Loucy (cell line): ENCODE results near the gene TM4SF18.

Experiments used
- CTCF ChIP-seq: fragments of 200-600 bp; sonication (generic); conservative IDR thresholded peaks from 2 replicates; pipeline ENCODE4 v1.5.1; 2014; ENCODE audit warnings: mild to moderate bottlenecking, antibody characterized with exemption, low read length
- EZH2phosphoT487 ChIP-seq: fragments of 200-600 bp; IDR thresholded peaks from 2 replicates; pipeline ENCODE4 v1.6.1; 2018; ENCODE audit warnings: antibody characterized with exemption, mild to moderate bottlenecking, moderate library complexity, borderline replicate concordance

GRCh38 chr3:149310796-149311534 lies 22.5 kb downstream of the TM4SF18 start:
- TF ChIP-seq CTCF (no peak), EZH2phosphoT487 (no peak)
